Activated CD8-positive, alpha-beta memory T cell treated with anti-CD3 and anti-CD28 coated beads, Interleukin-2, amount 50 U/mL, for 24 hours (primary cell): Measurements from ENCODE around the gene BDH1.
A peak's percentile ranks its signal among the peaks of the same experiment; 100 is the strongest.
"Not testable (repeated sequence)": the region's sequence is repeated elsewhere in the genome, so short reads cannot be mapped to it uniquely, and the experiment has no call there.

Experiments used
- DNase-seq: peaks from one replicate; pipeline ENCODE4 v3.0.0-alpha.2; 2020; ENCODE audit errors: extremely low read depth

Gene BDH1

GRCh38 chr3:197555281-197556261 is at the start of gene BDH1:
Gene BDH1, minus strand, starts transcription at chr3:197555968. Its CDS starts 9,525 bp downstream, at chr3:197546443.
- DNase-seq: peak; percentile 26

GRCh38 chr3:197603317-197603933 is 47.7 kb upstream of the BDH1 start:
- DNase-seq: no peak

GRCh38 chr3:197602351-197602750 is 46.6 kb upstream of the BDH1 start:
- DNase-seq: not testable (repeated sequence)

GRCh38 chr3:197601566-197601840 is 45.7 kb upstream of the BDH1 start:
- not testable (repeated sequence) for DNase-seq

GRCh38 chr3:197600796-197601565 is 45.2 kb upstream of the BDH1 start:
- no peak for DNase-seq

- peak; percentile 48 for DNase-seq
Observed at GRCh38 chr3:197599089-197599765, 43.5 kb upstream of the BDH1 start.

- DNase-seq: no peak
Observed at GRCh38 chr3:197598404-197598980, 42.7 kb upstream of the BDH1 start.

- DNase-seq: no peak
Observed at GRCh38 chr3:197597335-197597734, 41.6 kb upstream of the BDH1 start.

- no peak for DNase-seq
Observed at GRCh38 chr3:197595470-197596185, 39.9 kb upstream of the BDH1 start.

- no peak for DNase-seq
Observed at GRCh38 chr3:197593046-197593380, 37.2 kb upstream of the BDH1 start.

- DNase-seq: no peak
Observed at GRCh38 chr3:197592361-197593045, 36.7 kb upstream of the BDH1 start.

GRCh38 chr3:197591816-197592215 is 36.0 kb upstream of the BDH1 start:
- DNase-seq: no peak

GRCh38 chr3:197590313-197590962 is 34.7 kb upstream of the BDH1 start:
- DNase-seq: no peak

- no peak for DNase-seq
Observed at GRCh38 chr3:197589545-197589944, 33.8 kb upstream of the BDH1 start.

- not testable (repeated sequence) for DNase-seq
Observed at GRCh38 chr3:197586768-197587167, 31.0 kb upstream of the BDH1 start.

- no peak for DNase-seq
Observed at GRCh38 chr3:197586181-197586580, 30.4 kb upstream of the BDH1 start.

- no peak for DNase-seq
Observed at GRCh38 chr3:197584733-197585132, 29.0 kb upstream of the BDH1 start.

GRCh38 chr3:197583371-197583770 is 27.6 kb upstream of the BDH1 start:
- DNase-seq: no peak

- no peak for DNase-seq
Observed at GRCh38 chr3:197580253-197580691, 24.5 kb upstream of the BDH1 start.

- DNase-seq: no peak
Observed at GRCh38 chr3:197578376-197578775, 22.6 kb upstream of the BDH1 start.
